HFF-Myc (cell line): ENCODE data around the gene ETV6.

Experiments used
- DNase-seq: peaks from one replicate; pipeline ENCODE4 v3.0.0-alpha.2; 2011; ENCODE audit warnings: low read depth; ENCODE audit errors: extremely low read depth
- H3K4me3 ChIP-seq: replicated peaks from 2 replicates; pipeline ENCODE4 v1.5.1; 2011; ENCODE audit warnings: low read depth, mild to moderate bottlenecking, control low read depth, low read length
- TF ChIP-seq, protein P1 (sequence below): IDR thresholded peaks from 2 replicates; pipeline ENCODE4 v1.5.1; 2012; ENCODE audit warnings: mild to moderate bottlenecking, low read depth, low read length, control low read depth; ENCODE audit errors: missing control alignments

The ETV6 gene

GRCh38 chr12:11836282-11837151, 187.0 kb downstream of the ETV6 start:
- no peak for DNase-seq
- no peak overlapping the region for H3K4me3 ChIP-seq
- TF ChIP-seq, protein P1, sequence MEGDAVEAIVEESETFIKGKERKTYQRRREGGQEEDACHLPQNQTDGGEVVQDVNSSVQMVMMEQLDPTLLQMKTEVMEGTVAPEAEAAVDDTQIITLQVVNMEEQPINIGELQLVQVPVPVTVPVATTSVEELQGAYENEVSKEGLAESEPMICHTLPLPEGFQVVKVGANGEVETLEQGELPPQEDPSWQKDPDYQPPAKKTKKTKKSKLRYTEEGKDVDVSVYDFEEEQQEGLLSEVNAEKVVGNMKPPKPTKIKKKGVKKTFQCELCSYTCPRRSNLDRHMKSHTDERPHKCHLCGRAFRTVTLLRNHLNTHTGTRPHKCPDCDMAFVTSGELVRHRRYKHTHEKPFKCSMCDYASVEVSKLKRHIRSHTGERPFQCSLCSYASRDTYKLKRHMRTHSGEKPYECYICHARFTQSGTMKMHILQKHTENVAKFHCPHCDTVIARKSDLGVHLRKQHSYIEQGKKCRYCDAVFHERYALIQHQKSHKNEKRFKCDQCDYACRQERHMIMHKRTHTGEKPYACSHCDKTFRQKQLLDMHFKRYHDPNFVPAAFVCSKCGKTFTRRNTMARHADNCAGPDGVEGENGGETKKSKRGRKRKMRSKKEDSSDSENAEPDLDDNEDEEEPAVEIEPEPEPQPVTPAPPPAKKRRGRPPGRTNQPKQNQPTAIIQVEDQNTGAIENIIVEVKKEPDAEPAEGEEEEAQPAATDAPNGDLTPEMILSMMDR: no peak

DNA sequence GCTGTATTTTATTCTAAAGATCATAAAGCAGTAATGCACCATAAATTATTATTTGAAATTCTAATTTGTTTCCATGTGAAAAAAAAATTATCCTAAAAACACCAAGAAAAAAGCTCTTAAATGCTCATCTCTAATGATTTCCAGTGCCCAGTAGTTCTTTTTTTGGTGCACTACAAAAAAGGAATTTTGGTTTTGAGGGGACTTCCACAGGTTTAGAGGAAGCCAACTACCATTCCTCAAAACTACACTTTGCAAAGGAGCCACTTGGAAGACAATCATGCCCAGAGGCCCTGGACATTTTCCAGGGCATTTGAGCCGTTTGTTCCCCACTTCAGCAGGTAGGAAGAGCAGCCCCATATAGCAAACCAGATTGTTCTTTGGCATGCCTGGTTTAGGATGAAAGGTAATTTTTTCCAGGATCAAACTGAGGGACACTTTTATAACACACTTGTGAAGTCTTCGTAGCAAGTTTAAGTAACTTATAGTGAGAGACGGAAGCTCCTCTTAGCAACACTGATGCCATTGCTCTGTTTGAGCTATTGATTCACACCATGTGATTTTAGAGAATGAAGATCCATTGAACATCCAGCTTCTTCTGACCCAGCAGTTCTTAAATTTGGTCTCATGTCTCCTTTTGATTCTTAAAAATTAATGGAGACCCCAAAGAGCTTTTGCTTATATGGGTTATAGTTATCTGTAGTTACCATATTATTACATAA, 187.9 kb downstream of the ETV6 start:
- H3K4me3 ChIP-seq: no peak overlapping the region
- TF ChIP-seq, protein P1: no peak
- DNase-seq: no peak

- DNase-seq: no peak
- no peak overlapping the region for H3K4me3 ChIP-seq
- TF ChIP-seq, protein P1: no peak
Observed at GRCh38 chr12:11838403-11838802, 188.9 kb downstream of the ETV6 start.

DNA sequence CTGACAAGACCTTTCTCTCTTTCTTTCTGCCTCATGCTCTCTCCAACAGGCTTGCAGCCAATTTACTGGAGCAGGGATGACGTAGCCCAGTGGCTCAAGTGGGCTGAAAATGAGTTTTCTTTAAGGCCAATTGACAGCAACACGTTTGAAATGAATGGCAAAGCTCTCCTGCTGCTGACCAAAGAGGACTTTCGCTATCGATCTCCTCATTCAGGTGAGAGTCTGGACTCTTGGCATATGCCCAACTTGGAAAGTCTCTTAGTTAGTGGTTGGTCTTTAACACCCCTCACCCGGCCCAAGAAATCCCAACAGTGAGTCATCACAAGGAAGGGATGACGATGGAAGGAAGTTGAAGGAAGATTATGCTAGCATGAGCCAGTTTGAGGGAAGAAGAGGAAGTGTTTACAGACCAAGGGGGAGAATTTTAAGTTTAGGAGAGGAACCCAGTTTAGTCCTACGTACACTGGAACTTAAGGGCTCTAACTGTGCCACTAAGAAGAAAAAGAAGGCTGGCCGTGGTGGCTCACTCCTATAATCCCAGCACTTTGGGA, 189.7 kb downstream of the ETV6 start:
- no peak overlapping the region for H3K4me3 ChIP-seq
- TF ChIP-seq, protein P1: no peak
- no peak for DNase-seq

- TF ChIP-seq, protein P1: no peak
- DNase-seq: no peak
- H3K4me3 ChIP-seq: no peak overlapping the region
Observed at GRCh38 chr12:11840366-11840765, 190.9 kb downstream of the ETV6 start.

GRCh38 chr12:11846488-11846887, 197.0 kb downstream of the ETV6 start:
- TF ChIP-seq, protein P1: no peak
- DNase-seq: no peak

More at GRCh38 chr12:11846488-11846887, 197.0 kb downstream of the ETV6 start:
- H3K4me3 ChIP-seq: no peak overlapping the region
